Measurements from ENCODE around the gene ANTXR2. TPM values are rescaled to one million over a fixed set of nuclear protein-coding genes. Genes with fewer than 3 reads are reported as not detected.

The ANTXR2 gene
- total RNA-seq, 8 experiments from 2014 or later: 10.5 to 72.6 (median 39.5) TPM

GRCh38 chr4:80026100-80026499, 46.9 kb downstream of the ANTXR2 start:
- Histone ChIP-seq H3K27ac (no peak overlapping the region), H3K4me3 (no peak overlapping the region), H3K4me1 (replicated peaks in 1 of 2) (no peaks in the 10 kb centered on the region)
- in situ Hi-C loops (cut with MboI; ENCODE audit: low pct_unique_long_range_greater_than_20kb in 2 of 9, low sequenced_read_pairs in 9 of 9, unreplicated experiment in 9 of 9): no loop called here
- ATAC-seq (replicated peaks in 6 of 8): no peak
- WGBS, 10 experiments: 80 to 100% (median 89%) methylated on average over 1 to 4 of the region's 4 CpGs; no CpG with 5 or more reads in 1 of the 10 experiments

GRCh38 chr4:80024335-80024734, 48.7 kb downstream of the ANTXR2 start:
- Histone ChIP-seq H3K4me3 (no peak overlapping the region), H3K27ac (no peak overlapping the region), H3K4me1 (replicated peaks in 1 of 2) (no peaks in the 10 kb centered on the region)
- no peak for ATAC-seq (replicated peaks in 6 of 8)
- 100% methylated on average over 1 of the region's 1 CpG; no CpG with 5 or more reads in 7 of the 10 experiments for WGBS, 10 experiments
- in situ Hi-C loops (cut with MboI; ENCODE audit: low pct_unique_long_range_greater_than_20kb in 2 of 9, low sequenced_read_pairs in 9 of 9, unreplicated experiment in 9 of 9): no loop called here

- 36 to 100% (median 75%) methylated on average over 1 to 3 of the region's 3 CpGs; no CpG with 5 or more reads in 1 of the 10 experiments for WGBS, 10 experiments
- in situ Hi-C loops (cut with MboI; ENCODE audit: low pct_unique_long_range_greater_than_20kb in 2 of 9, low sequenced_read_pairs in 9 of 9, unreplicated experiment in 9 of 9): no loop called here
- peak in 1 of 8 experiments; percentile 90 for ATAC-seq (replicated peaks in 6 of 8)
- Histone ChIP-seq H3K4me3 (no peak overlapping the region), H3K4me1 (replicated peaks in 1 of 2) (no peaks in the 10 kb centered on the region), H3K27ac (no peak overlapping the region)
These were observed 50.7 kb downstream of the ANTXR2 start for GRCh38 chr4:80022282-80022681.

- no peak overlapping the region for H3K4me3 ChIP-seq
- in situ Hi-C loops (cut with MboI; ENCODE audit: low pct_unique_long_range_greater_than_20kb in 2 of 9, low sequenced_read_pairs in 9 of 9, unreplicated experiment in 9 of 9): no loop called here
- WGBS, 10 experiments: 38 to 100% (median 100%) methylated on average over 1 to 2 of the region's 2 CpGs
- no peak overlapping the region for H3K27ac ChIP-seq
- ATAC-seq (replicated peaks in 6 of 8): peak in 1 of 8 experiments; percentile 11
- H3K4me1 ChIP-seq (replicated peaks in 1 of 2): no peaks in the 10 kb centered on the region
These were observed 55.7 kb downstream of the ANTXR2 start for GRCh38 chr4:80017125-80017854.

GRCh38 chr4:80016506-80016905, 56.5 kb downstream of the ANTXR2 start:
- Histone ChIP-seq H3K4me1 (replicated peaks in 1 of 2) (no peaks in the 10 kb centered on the region), H3K27ac (no peak overlapping the region), H3K4me3 (no peak overlapping the region)
- 83 to 100% (median 100%) methylated on average over 1 of the region's 1 CpG; no CpG with 5 or more reads in 6 of the 10 experiments for WGBS, 10 experiments
- in situ Hi-C loops (cut with MboI; ENCODE audit: low pct_unique_long_range_greater_than_20kb in 2 of 9, low sequenced_read_pairs in 9 of 9, unreplicated experiment in 9 of 9): no loop called here
- peak in 3 of 8 experiments; percentile 29 to 46 (median 38) for ATAC-seq (replicated peaks in 6 of 8)

- no peak overlapping the region for H3K4me3 ChIP-seq
- H3K27ac ChIP-seq: no peak overlapping the region
- 33 to 100% (median 100%) methylated on average over 1 to 2 of the region's 2 CpGs; no CpG with 5 or more reads in 1 of the 10 experiments for WGBS, 10 experiments
- H3K4me1 ChIP-seq (replicated peaks in 1 of 2): no peaks in the 10 kb centered on the region
- in situ Hi-C loops (cut with MboI; ENCODE audit: low pct_unique_long_range_greater_than_20kb in 2 of 9, low sequenced_read_pairs in 9 of 9, unreplicated experiment in 9 of 9): no loop called here
- no peak for ATAC-seq (replicated peaks in 6 of 8)
These were observed 57.4 kb downstream of the ANTXR2 start for GRCh38 chr4:80015407-80016189.

- no peak overlapping the region for H3K4me3 ChIP-seq
- WGBS, 10 experiments: 40 to 100% (median 93%) methylated on average over 1 to 3 of the region's 3 CpGs; no CpG with 5 or more reads in 2 of the 10 experiments
- ATAC-seq (replicated peaks in 6 of 8): no peak
- no peak overlapping the region for H3K27ac ChIP-seq
- H3K4me1 ChIP-seq (replicated peaks in 1 of 2): no peaks in the 10 kb centered on the region
- in situ Hi-C loops (cut with MboI; ENCODE audit: low pct_unique_long_range_greater_than_20kb in 2 of 9, low sequenced_read_pairs in 9 of 9, unreplicated experiment in 9 of 9): no loop called here
These were observed 58.5 kb downstream of the ANTXR2 start for GRCh38 chr4:80014531-80014930.

GRCh38 chr4:80012291-80012690, 60.7 kb downstream of the ANTXR2 start:
- in situ Hi-C loops (cut with MboI; ENCODE audit: low pct_unique_long_range_greater_than_20kb in 2 of 9, low sequenced_read_pairs in 9 of 9, unreplicated experiment in 9 of 9): no loop called here
- ATAC-seq (replicated peaks in 6 of 8): no peak
- WGBS, 10 experiments: 40 to 100% (median 50%) methylated on average over 1 of the region's 1 CpG; no CpG with 5 or more reads in 7 of the 10 experiments

GRCh38 chr4:80011636-80012236, 61.3 kb downstream of the ANTXR2 start:
- H3K4me1 ChIP-seq (replicated peaks in 1 of 2): peaks cover 3 to 5% of the 10 kb centered on the region in 2 donors
- WGBS, 10 experiments: 15 to 100% (median 85%) methylated on average over 1 to 3 of the region's 3 CpGs
- in situ Hi-C loops (cut with MboI; ENCODE audit: low pct_unique_long_range_greater_than_20kb in 2 of 9, low sequenced_read_pairs in 9 of 9, unreplicated experiment in 9 of 9): no loop called here
- no peak overlapping the region for H3K4me3 ChIP-seq
- H3K27ac ChIP-seq: no peak overlapping the region
- no peak for ATAC-seq (replicated peaks in 6 of 8)

More at GRCh38 chr4:80012291-80012690, 60.7 kb downstream of the ANTXR2 start:
- Histone ChIP-seq H3K4me3 (no peak overlapping the region), H3K27ac (no peak overlapping the region), H3K4me1 (replicated peaks in 1 of 2) (no peaks in the 10 kb centered on the region)

GRCh38 chr4:80010316-80010715, 62.7 kb downstream of the ANTXR2 start:
- no peak overlapping the region for H3K27ac ChIP-seq
- in situ Hi-C loops (cut with MboI; ENCODE audit: low pct_unique_long_range_greater_than_20kb in 2 of 9, low sequenced_read_pairs in 9 of 9, unreplicated experiment in 9 of 9): no loop called here
- H3K4me1 ChIP-seq (replicated peaks in 1 of 2): peaks cover 3 to 9% of the 10 kb centered on the region in 2 donors
- ATAC-seq (replicated peaks in 6 of 8): no peak
- H3K4me3 ChIP-seq: no peak overlapping the region

- in situ Hi-C loops (cut with MboI; ENCODE audit: low pct_unique_long_range_greater_than_20kb in 2 of 9, low sequenced_read_pairs in 9 of 9, unreplicated experiment in 9 of 9): no loop called here
- H3K27ac ChIP-seq: no peak overlapping the region
- H3K4me3 ChIP-seq: no peak overlapping the region
- no peak for ATAC-seq (replicated peaks in 6 of 8)
- H3K4me1 ChIP-seq (replicated peaks in 1 of 2): peaks cover 3 to 9% of the 10 kb centered on the region in 2 donors
These were observed 63.2 kb downstream of the ANTXR2 start for GRCh38 chr4:80009806-80010205.

- WGBS, 10 experiments: 71 to 83% methylated on average over 1 of the region's 1 CpG; no CpG with 5 or more reads in 8 of the 10 experiments
- Histone ChIP-seq H3K4me1 (replicated peaks in 1 of 2) (peaks cover 3 to 9% of the 10 kb centered on the region in 2 donors), H3K27ac (no peak overlapping the region), H3K4me3 (no peak overlapping the region)
- in situ Hi-C loops (cut with MboI; ENCODE audit: low pct_unique_long_range_greater_than_20kb in 2 of 9, low sequenced_read_pairs in 9 of 9, unreplicated experiment in 9 of 9): no loop called here
- no peak for ATAC-seq (replicated peaks in 6 of 8)
These were observed 64.1 kb downstream of the ANTXR2 start for GRCh38 chr4:80008971-80009370.

- in situ Hi-C loops (cut with MboI; ENCODE audit: low pct_unique_long_range_greater_than_20kb in 2 of 9, low sequenced_read_pairs in 9 of 9, unreplicated experiment in 9 of 9): no loop called here
- no peak overlapping the region for H3K4me3 ChIP-seq
- no peak for ATAC-seq (replicated peaks in 6 of 8)
- WGBS, 10 experiments: 78 to 100% (median 96%) methylated on average over 3 of the region's 3 CpGs; no CpG with 5 or more reads in 2 of the 10 experiments
- peaks cover 3 to 9% of the 10 kb centered on the region in 2 donors for H3K4me1 ChIP-seq (replicated peaks in 1 of 2)
- H3K27ac ChIP-seq: no peak overlapping the region
These were observed 64.7 kb downstream of the ANTXR2 start for GRCh38 chr4:80008351-80008750.

Measured in motor neuron (in vitro differentiated cells).